Measurements from ENCODE around the gene ODF2.
"Not testable (repeated sequence)": the region's sequence is repeated elsewhere in the genome, so short reads cannot be mapped to it uniquely, and the experiment has no call there.

The ODF2 gene

DNA sequence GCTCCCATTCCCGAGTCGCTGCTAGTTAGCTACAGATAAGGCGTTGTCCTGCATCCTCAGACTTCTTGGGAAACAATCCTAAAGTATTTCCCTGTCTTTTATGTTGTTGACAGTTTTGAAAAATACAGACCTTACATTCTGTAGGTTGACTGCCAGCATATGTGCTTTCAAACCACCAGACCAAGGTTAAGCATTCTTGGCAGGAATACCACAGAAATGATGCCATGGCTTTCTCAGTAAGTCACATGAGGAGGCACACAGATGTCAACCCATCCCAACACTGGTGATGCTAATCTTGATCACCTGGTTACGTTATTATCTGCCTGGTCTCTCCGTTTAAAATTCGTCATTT lies 49.6 kb downstream of the ODF2 start:
- no peak for TF ChIP-seq ZNF70 (CRISPR knock-in tag; IDR thresholded peaks at IDR 0.05)
- ATAC-seq, result peak; percentile 18

- ATAC-seq, result not testable (repeated sequence)
Observed at GRCh38 chr9:128505906-128506305, 50.1 kb downstream of the ODF2 start.

DNA sequence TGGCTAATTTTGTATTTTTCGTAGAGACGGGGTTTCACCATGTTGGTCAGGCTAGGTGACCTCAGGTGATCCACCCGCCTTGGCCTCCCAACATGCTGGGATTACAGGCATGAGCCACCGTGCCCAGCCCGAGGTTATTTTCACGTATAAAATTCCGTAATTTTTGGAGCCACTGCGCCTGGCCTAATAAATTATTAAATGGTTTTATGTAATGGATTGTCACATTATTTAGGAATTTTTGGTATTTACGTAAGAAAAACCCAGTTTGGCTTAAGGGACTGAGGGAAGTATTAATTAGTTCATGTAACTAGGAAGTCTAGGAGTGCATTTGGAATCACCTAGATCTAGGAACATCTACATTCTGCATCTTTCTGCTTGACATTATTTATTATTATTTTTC lies 57.0 kb downstream of the ODF2 start:
- no peak for ATAC-seq
- TF ChIP-seq ZNF70 (CRISPR knock-in tag; IDR thresholded peaks at IDR 0.05) (no peak), PPARA (CRISPR knock-in tag; IDR thresholded peaks at IDR 0.05; ENCODE audit: borderline replicate concordance) (no peak), SNAI2 (CRISPR knock-in tag; IDR thresholded peaks at IDR 0.05) (no peak), TOX (CRISPR knock-in tag; IDR thresholded peaks at IDR 0.05; ENCODE audit: borderline replicate concordance) (no peak), CSDC2 (CRISPR knock-in tag; IDR thresholded peaks at IDR 0.05) (no peak), ZNF8 (CRISPR knock-in tag; IDR thresholded peaks at IDR 0.05) (no peak), BACH2 (CRISPR knock-in tag; IDR thresholded peaks at IDR 0.05; ENCODE audit: borderline replicate concordance) (no peak), GLIS3 (CRISPR knock-in tag; IDR thresholded peaks at IDR 0.05) (no peak), TCF4 (CRISPR knock-in tag; IDR thresholded peaks at IDR 0.05; ENCODE audit: borderline replicate concordance) (no peak), ZFP30 (CRISPR knock-in tag; IDR thresholded peaks at IDR 0.05) (no peak), ARNTL (CRISPR knock-in tag; IDR thresholded peaks at IDR 0.05; ENCODE audit: borderline replicate concordance, low read depth) (no peak), OSR1 (CRISPR knock-in tag; IDR thresholded peaks at IDR 0.05) (no peak), ZFP3 (CRISPR knock-in tag; IDR thresholded peaks at IDR 0.05) (no peak), RARB (CRISPR knock-in tag; IDR thresholded peaks at IDR 0.05) (no peak)
- TF ChIP-seq, protein P1, sequence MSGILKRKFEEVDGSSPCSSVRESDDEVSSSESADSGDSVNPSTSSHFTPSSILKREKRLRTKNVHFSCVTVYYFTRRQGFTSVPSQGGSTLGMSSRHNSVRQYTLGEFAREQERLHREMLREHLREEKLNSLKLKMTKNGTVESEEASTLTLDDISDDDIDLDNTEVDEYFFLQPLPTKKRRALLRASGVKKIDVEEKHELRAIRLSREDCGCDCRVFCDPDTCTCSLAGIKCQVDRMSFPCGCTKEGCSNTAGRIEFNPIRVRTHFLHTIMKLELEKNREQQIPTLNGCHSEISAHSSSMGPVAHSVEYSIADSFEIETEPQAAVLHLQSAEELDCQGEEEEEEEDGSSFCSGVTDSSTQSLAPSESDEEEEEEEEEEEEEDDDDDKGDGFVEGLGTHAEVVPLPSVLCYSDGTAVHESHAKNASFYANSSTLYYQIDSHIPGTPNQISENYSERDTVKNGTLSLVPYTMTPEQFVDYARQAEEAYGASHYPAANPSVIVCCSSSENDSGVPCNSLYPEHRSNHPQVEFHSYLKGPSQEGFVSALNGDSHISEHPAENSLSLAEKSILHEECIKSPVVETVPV (CRISPR knock-in tag; IDR thresholded peaks at IDR 0.05), result no peak
- TF ChIP-seq, protein P2, sequence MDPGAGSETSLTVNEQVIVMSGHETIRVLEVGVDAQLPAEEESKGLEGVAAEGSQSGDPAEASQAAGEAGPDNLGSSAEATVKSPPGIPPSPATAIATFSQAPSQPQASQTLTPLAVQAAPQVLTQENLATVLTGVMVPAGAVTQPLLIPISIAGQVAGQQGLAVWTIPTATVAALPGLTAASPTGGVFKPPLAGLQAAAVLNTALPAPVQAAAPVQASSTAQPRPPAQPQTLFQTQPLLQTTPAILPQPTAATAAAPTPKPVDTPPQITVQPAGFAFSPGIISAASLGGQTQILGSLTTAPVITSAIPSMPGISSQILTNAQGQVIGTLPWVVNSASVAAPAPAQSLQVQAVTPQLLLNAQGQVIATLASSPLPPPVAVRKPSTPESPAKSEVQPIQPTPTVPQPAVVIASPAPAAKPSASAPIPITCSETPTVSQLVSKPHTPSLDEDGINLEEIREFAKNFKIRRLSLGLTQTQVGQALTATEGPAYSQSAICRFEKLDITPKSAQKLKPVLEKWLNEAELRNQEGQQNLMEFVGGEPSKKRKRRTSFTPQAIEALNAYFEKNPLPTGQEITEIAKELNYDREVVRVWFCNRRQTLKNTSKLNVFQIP (CRISPR knock-in tag; IDR thresholded peaks at IDR 0.05; ENCODE audit: borderline replicate concordance, low read depth), result no peak

- no peak for TF ChIP-seq ZFP30 (CRISPR knock-in tag; IDR thresholded peaks at IDR 0.05)
- TF ChIP-seq ZFP3 (CRISPR knock-in tag; IDR thresholded peaks at IDR 0.05), result no peak
- TF ChIP-seq, protein P1 (CRISPR knock-in tag; IDR thresholded peaks at IDR 0.05), result no peak
- TF ChIP-seq, protein P2 (CRISPR knock-in tag; IDR thresholded peaks at IDR 0.05; ENCODE audit: borderline replicate concordance, low read depth), result no peak
- TF ChIP-seq ISL1 (CRISPR knock-in tag; IDR thresholded peaks at IDR 0.05), result no peak
- no peak for TF ChIP-seq PPARA (CRISPR knock-in tag; IDR thresholded peaks at IDR 0.05; ENCODE audit: borderline replicate concordance)
- TF ChIP-seq ARNTL (CRISPR knock-in tag; IDR thresholded peaks at IDR 0.05; ENCODE audit: borderline replicate concordance, low read depth), result no peak
- TF ChIP-seq ZNF565 (CRISPR knock-in tag; conservative IDR thresholded peaks at IDR 0.05; ENCODE audit: low read depth), result no peak
- no peak for TF ChIP-seq ZNF8 (CRISPR knock-in tag; IDR thresholded peaks at IDR 0.05)
- no peak for TF ChIP-seq TOX (CRISPR knock-in tag; IDR thresholded peaks at IDR 0.05; ENCODE audit: borderline replicate concordance)
- no peak for ATAC-seq
Observed at GRCh38 chr9:128521956-128522355, 66.2 kb downstream of the ODF2 start.

DNA sequence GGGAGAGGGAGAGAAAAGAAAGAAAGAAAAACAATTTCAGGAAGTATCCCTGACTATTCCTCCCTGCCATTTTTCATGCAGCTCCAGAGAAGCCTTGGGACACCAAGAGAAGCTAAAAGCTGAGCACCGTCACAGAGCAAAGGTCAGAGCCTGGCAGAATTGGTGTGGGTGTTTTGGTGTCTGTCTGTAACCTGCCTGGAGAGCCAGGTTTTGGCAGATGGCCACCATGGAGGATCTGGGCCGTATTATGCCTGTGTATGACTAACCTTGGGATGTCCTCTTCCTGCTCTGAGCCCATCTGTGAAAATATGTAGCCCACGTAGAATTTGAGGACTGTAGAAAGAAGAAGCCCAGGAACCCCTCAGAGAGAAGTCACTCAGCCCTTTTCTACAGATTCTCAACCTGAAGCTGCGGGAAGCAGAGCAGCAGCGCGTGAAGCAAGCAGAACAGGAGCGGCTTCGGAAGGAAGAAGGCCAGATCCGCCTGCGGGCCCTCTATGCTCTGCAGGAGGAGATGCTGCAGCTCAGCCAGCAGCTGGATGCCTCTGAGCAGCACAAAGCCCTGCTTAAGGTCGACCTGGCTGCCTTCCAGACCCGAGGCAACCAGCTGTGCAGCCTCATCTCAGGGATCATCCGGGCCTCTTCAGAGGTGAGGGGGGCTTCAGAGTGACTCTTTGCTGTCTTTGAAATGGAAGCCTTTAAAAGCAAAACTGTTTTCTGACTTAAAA lies 67.6 kb downstream of the ODF2 start:
- peak; percentile 89 for ATAC-seq
- TF ChIP-seq TCF4 (CRISPR knock-in tag; IDR thresholded peaks at IDR 0.05; ENCODE audit: borderline replicate concordance), result peak; percentile 30; the same call in 1 of the 2 replicates
- TF ChIP-seq BACH2 (CRISPR knock-in tag; IDR thresholded peaks at IDR 0.05; ENCODE audit: borderline replicate concordance), result no peak
- 0 out of 2 replicates have a peak, but pooled peaks have one; percentile 11 for TF ChIP-seq TSHZ2 (CRISPR knock-in tag; IDR thresholded peaks at IDR 0.05)
